ENCODE measurements around the gene NAV3.

NAV3 gene

GRCh38 chr12:77993658-77994057, 163.0 kb downstream of the NAV3 start:
- no peaks in the 10 kb centered on the region for H3K27me3 ChIP-seq (ENCODE audit: low read depth)
- no peaks in the 10 kb centered on the region for H3K9me3 ChIP-seq
- in situ Hi-C loops (cut with MboI; ENCODE audit: low sequenced_read_pairs): no loop called here
- DNase-seq (ENCODE audit: low spot score in 2 of 2): no peak
- H3K36me3 ChIP-seq (replicated peaks): no peaks in the 10 kb centered on the region
- H3K4me1 ChIP-seq: peaks cover 3% of the 10 kb centered on the region; the same call in 1 of the 2 replicates
- no peak overlapping the region for H3K4me3 ChIP-seq

- Histone ChIP-seq H3K27me3 (ENCODE audit: low read depth) (no peaks in the 10 kb centered on the region), H3K36me3 (replicated peaks) (no peaks in the 10 kb centered on the region), H3K9me3 (no peaks in the 10 kb centered on the region), H3K4me3 (no peak overlapping the region), H3K4me1 (peaks cover 3% of the 10 kb centered on the region; the same call in 1 of the 2 replicates)
- in situ Hi-C loops (cut with MboI; ENCODE audit: low sequenced_read_pairs): loop anchor here (5.0 kb wide), 1 partner anchor 122 kb away; no protein-coding TSS in a partner anchor
- no peak for DNase-seq (ENCODE audit: low spot score in 2 of 2)
Measured at GRCh38 chr12:77995436-77996167, 164.9 kb downstream of the NAV3 start.

GRCh38 chr12:77996670-77997069, 166.0 kb downstream of the NAV3 start:
- no peaks in the 10 kb centered on the region for H3K9me3 ChIP-seq
- in situ Hi-C loops (cut with MboI; ENCODE audit: low sequenced_read_pairs): loop anchor here (5.0 kb wide), 1 partner anchor 121 kb away; no protein-coding TSS in a partner anchor
- peaks cover 3% of the 10 kb centered on the region; the same call in 1 of the 2 replicates for H3K4me1 ChIP-seq

GRCh38 chr12:77998236-77998786, 167.6 kb downstream of the NAV3 start:
- Histone ChIP-seq H3K4me3 (no peak overlapping the region), H3K9me3 (no peaks in the 10 kb centered on the region), H3K4me1 (peaks cover 3% of the 10 kb centered on the region; the same call in 1 of the 2 replicates), H3K36me3 (replicated peaks) (no peaks in the 10 kb centered on the region), H3K27me3 (ENCODE audit: low read depth) (no peaks in the 10 kb centered on the region)
- no peak for DNase-seq (ENCODE audit: low spot score in 2 of 2)
- in situ Hi-C loops (cut with MboI; ENCODE audit: low sequenced_read_pairs): loop anchor here (5.0 kb wide), 1 partner anchor 119 kb away; no protein-coding TSS in a partner anchor

More at GRCh38 chr12:77996670-77997069, 166.0 kb downstream of the NAV3 start:
- no peak overlapping the region for H3K4me3 ChIP-seq
- no peaks in the 10 kb centered on the region for H3K36me3 ChIP-seq (replicated peaks)
- DNase-seq (ENCODE audit: low spot score in 2 of 2): no peak
- H3K27me3 ChIP-seq (ENCODE audit: low read depth): no peaks in the 10 kb centered on the region

GRCh38 chr12:77999074-77999715, 168.5 kb downstream of the NAV3 start:
- in situ Hi-C loops (cut with MboI; ENCODE audit: low sequenced_read_pairs): loop anchor here (5.0 kb wide), 1 partner anchor 118 kb away; no protein-coding TSS in a partner anchor
- Histone ChIP-seq H3K27me3 (ENCODE audit: low read depth) (no peaks in the 10 kb centered on the region), H3K9me3 (no peaks in the 10 kb centered on the region), H3K4me1 (peaks cover 3% of the 10 kb centered on the region; the same call in 1 of the 2 replicates), H3K36me3 (replicated peaks) (no peaks in the 10 kb centered on the region), H3K4me3 (no peak overlapping the region)
- no peak for DNase-seq (ENCODE audit: low spot score in 2 of 2)

- no peaks in the 10 kb centered on the region for H3K9me3 ChIP-seq
- H3K27me3 ChIP-seq (ENCODE audit: low read depth): no peaks in the 10 kb centered on the region
- no peaks in the 10 kb centered on the region for H3K4me1 ChIP-seq
- no peaks in the 10 kb centered on the region for H3K36me3 ChIP-seq (replicated peaks)
- no peak for DNase-seq (ENCODE audit: low spot score in 2 of 2)
- H3K4me3 ChIP-seq: no peak overlapping the region
- in situ Hi-C loops (cut with MboI; ENCODE audit: low sequenced_read_pairs): loop anchor here (25.0 kb wide), 1 partner anchor 1359 kb away; no protein-coding TSS in a partner anchor
Measured at GRCh38 chr12:78002878-78003277, 172.2 kb downstream of the NAV3 start.

GRCh38 chr12:78004249-78005093, 173.8 kb downstream of the NAV3 start:
- in situ Hi-C loops (cut with MboI; ENCODE audit: low sequenced_read_pairs): loop anchor here (25.0 kb wide), 1 partner anchor 1358 kb away; no protein-coding TSS in a partner anchor
- DNase-seq (ENCODE audit: low spot score in 2 of 2): no peak
- H3K27me3 ChIP-seq (ENCODE audit: low read depth): no peaks in the 10 kb centered on the region
- H3K36me3 ChIP-seq (replicated peaks): no peaks in the 10 kb centered on the region
- H3K4me1 ChIP-seq: no peaks in the 10 kb centered on the region
- no peaks in the 10 kb centered on the region for H3K9me3 ChIP-seq
- H3K4me3 ChIP-seq: no peak overlapping the region

- Histone ChIP-seq H3K4me3 (no peak overlapping the region), H3K27me3 (ENCODE audit: low read depth) (no peaks in the 10 kb centered on the region), H3K9me3 (no peaks in the 10 kb centered on the region), H3K36me3 (replicated peaks) (no peaks in the 10 kb centered on the region), H3K4me1 (no peaks in the 10 kb centered on the region)
- DNase-seq (ENCODE audit: low spot score in 2 of 2): no peak
- in situ Hi-C loops (cut with MboI; ENCODE audit: low sequenced_read_pairs): loop anchor here (25.0 kb wide), 1 partner anchor 1357 kb away; no protein-coding TSS in a partner anchor
Measured at GRCh38 chr12:78005094-78005492, 174.4 kb downstream of the NAV3 start.

GRCh38 chr12:78007173-78007572, 176.5 kb downstream of the NAV3 start:
- no peak overlapping the region for H3K4me3 ChIP-seq
- in situ Hi-C loops (cut with MboI; ENCODE audit: low sequenced_read_pairs): loop anchor here (25.0 kb wide), 1 partner anchor 1355 kb away; no protein-coding TSS in a partner anchor
- H3K27me3 ChIP-seq (ENCODE audit: low read depth): no peaks in the 10 kb centered on the region
- no peak for DNase-seq (ENCODE audit: low spot score in 2 of 2)
- no peaks in the 10 kb centered on the region for H3K9me3 ChIP-seq
- no peaks in the 10 kb centered on the region for H3K36me3 ChIP-seq (replicated peaks)
- no peaks in the 10 kb centered on the region for H3K4me1 ChIP-seq

GRCh38 chr12:78009031-78009430, 178.3 kb downstream of the NAV3 start:
- in situ Hi-C loops (cut with MboI; ENCODE audit: low sequenced_read_pairs): loop anchor here (25.0 kb wide), 1 partner anchor 1353 kb away; no protein-coding TSS in a partner anchor
- H3K4me3 ChIP-seq: no peak overlapping the region
- H3K9me3 ChIP-seq: no peaks in the 10 kb centered on the region
- H3K36me3 ChIP-seq (replicated peaks): no peaks in the 10 kb centered on the region
- H3K27me3 ChIP-seq (ENCODE audit: low read depth): no peaks in the 10 kb centered on the region
- no peak for DNase-seq (ENCODE audit: low spot score in 2 of 2)
- H3K4me1 ChIP-seq: no peaks in the 10 kb centered on the region

- no peaks in the 10 kb centered on the region for H3K9me3 ChIP-seq
- in situ Hi-C loops (cut with MboI; ENCODE audit: low sequenced_read_pairs): loop anchor here (25.0 kb wide), 1 partner anchor 1344 kb away; no protein-coding TSS in a partner anchor
- no peak for DNase-seq (ENCODE audit: low spot score in 2 of 2)
- no peaks in the 10 kb centered on the region for H3K4me1 ChIP-seq
- no peak overlapping the region for H3K4me3 ChIP-seq
- no peaks in the 10 kb centered on the region for H3K27me3 ChIP-seq (ENCODE audit: low read depth)
- H3K36me3 ChIP-seq (replicated peaks): peaks cover 7% of the 10 kb centered on the region; the same call in 1 of the 2 replicates
Measured at GRCh38 chr12:78018171-78018910, 187.6 kb downstream of the NAV3 start.

GRCh38 chr12:78018939-78019338, 188.2 kb downstream of the NAV3 start:
- in situ Hi-C loops (cut with MboI; ENCODE audit: low sequenced_read_pairs): loop anchor here (25.0 kb wide), 1 partner anchor 1343 kb away; no protein-coding TSS in a partner anchor
- DNase-seq (ENCODE audit: low spot score in 2 of 2): no peak
- Histone ChIP-seq H3K36me3 (replicated peaks) (peaks cover 7% of the 10 kb centered on the region; the same call in 1 of the 2 replicates), H3K4me3 (no peak overlapping the region), H3K9me3 (no peaks in the 10 kb centered on the region), H3K4me1 (no peaks in the 10 kb centered on the region), H3K27me3 (ENCODE audit: low read depth) (no peaks in the 10 kb centered on the region)

Measured in HAP-1 (cell line).